ENCODE measurements around the gene HTR2A. TPM values are rescaled to one million over a fixed set of nuclear protein-coding genes. Genes with fewer than 3 reads are reported as not detected.

The HTR2A gene
- 0.82 and 6.0 TPM in 2 replicates for total RNA-seq (ENCODE audit: low replicate concordance)

- TF ChIP-seq CTCF (IDR thresholded peaks at IDR 0.05; ENCODE audit: insufficient read depth, low read length) = no peak
- H3K4me3 ChIP-seq (ENCODE audit: low read depth, low read length) = peak within 1 kb of the TSS; percentile 56
- peak; percentile 52 for DNase-seq (ENCODE audit: low read depth)
Observed at GRCh38 chr13:46896341-46897137, at the start of gene HTR2A. HTR2A (minus strand) TSS chr13:46897053; CDS start chr13:46895906, 1,147 bp downstream.

GRCh38 chr13:46936525-46936924, 39.7 kb upstream of the HTR2A start:
- no peak for TF ChIP-seq CTCF (IDR thresholded peaks at IDR 0.05; ENCODE audit: insufficient read depth, low read length)
- H3K4me3 ChIP-seq (ENCODE audit: low read depth, low read length) = no peak overlapping the region
- no peak for DNase-seq (ENCODE audit: low read depth)

- TF ChIP-seq CTCF (IDR thresholded peaks at IDR 0.05; ENCODE audit: insufficient read depth, low read length) = no peak
- no peak overlapping the region for H3K4me3 ChIP-seq (ENCODE audit: low read depth, low read length)
- no peak for DNase-seq (ENCODE audit: low read depth)
Observed at GRCh38 chr13:46934749-46935148, 37.9 kb upstream of the HTR2A start.

- no peak overlapping the region for H3K4me3 ChIP-seq (ENCODE audit: low read depth, low read length)
- no peak for TF ChIP-seq CTCF (IDR thresholded peaks at IDR 0.05; ENCODE audit: insufficient read depth, low read length)
- peak; percentile 41 for DNase-seq (ENCODE audit: low read depth)
Observed at GRCh38 chr13:46926916-46927590, 30.2 kb upstream of the HTR2A start.

GRCh38 chr13:46925486-46925885, 28.6 kb upstream of the HTR2A start:
- no peak for TF ChIP-seq CTCF (IDR thresholded peaks at IDR 0.05; ENCODE audit: insufficient read depth, low read length)
- H3K4me3 ChIP-seq (ENCODE audit: low read depth, low read length) = no peak overlapping the region
- no peak for DNase-seq (ENCODE audit: low read depth)

GRCh38 chr13:46914341-46914740, 17.5 kb upstream of the HTR2A start:
- H3K4me3 ChIP-seq (ENCODE audit: low read depth, low read length) = no peak overlapping the region
- DNase-seq (ENCODE audit: low read depth) = no peak
- TF ChIP-seq CTCF (IDR thresholded peaks at IDR 0.05; ENCODE audit: insufficient read depth, low read length) = no peak
